Gastroesophageal sphincter (tissue), 4 donors: ENCODE data around the gene BAK1. TPM values are rescaled to one million over a fixed set of nuclear protein-coding genes. Genes with fewer than 3 reads are reported as not detected.

ENCODE experiments used
- ATAC-seq: fragments of 150-250 bp; one replicate; pipeline ENCODE4 v1.9.1; 2016; ENCODE audit warnings: mild to moderate bottlenecking, moderate library complexity
- H3K27ac ChIP-seq, 4 donors: fragments of 200-600 bp; sonication (generic) in 3 of 4; 1 replicate in 3 of 4; 2 replicates in 1 of 4; pipeline ENCODE4 v1.5.1; 2016 to 2019
- H3K27me3 ChIP-seq: fragments of 200-600 bp; sonication (generic); one replicate; pipeline ENCODE4 v1.5.1; 2019
- H3K36me3 ChIP-seq, 2 donors: fragments of 200-600 bp; sonication (generic); one replicate each; pipeline ENCODE4 v1.5.1; 2019; ENCODE audit warnings: control low read depth in 1 of 2
- H3K4me1 ChIP-seq, 3 donors: fragments of 200-600 bp; sonication (generic); 1 replicate in 2 of 3; 2 replicates in 1 of 3; pipeline ENCODE4 v1.5.1; 2016 to 2019; ENCODE audit warnings: control low read depth in 2 of 3
- H3K4me3 ChIP-seq, 2 donors: fragments of 200-600 bp; sonication (generic); one replicate each; pipeline ENCODE4 v1.5.1; 2019; ENCODE audit warnings: mild to moderate bottlenecking in 1 of 2, moderate library complexity in 1 of 2
- H3K9me3 ChIP-seq, 3 donors: fragments of 200-600 bp; sonication (generic); one replicate each; pipeline ENCODE4 v1.5.1; 2017 to 2019; ENCODE audit warnings: control low read depth in 2 of 3
- EP300 ChIP-seq: sonication (generic); formaldehyde crosslinking; IDR thresholded peaks from one replicate; pipeline ENCODE4 v1.6.1; 2017; ENCODE audit warnings: antibody characterized with exemption, mild to moderate bottlenecking
- POLR2A ChIP-seq, 2 donors: fragments of 450-650 bp; IDR thresholded peaks; one replicate each; pipeline ENCODE4 v1.6.1; 2017; ENCODE audit warnings: antibody characterized with exemption in 2 of 2, mild to moderate bottlenecking in 2 of 2, moderate library complexity in 1 of 2
- POLR2AphosphoS5 ChIP-seq: sonication (generic); formaldehyde crosslinking; IDR thresholded peaks from one replicate; pipeline ENCODE4 v1.6.1; 2017; ENCODE audit warnings: antibody characterized with exemption
- WGBS, 2 donors: methylation state at CpG; one replicate each; pipeline ENCODE4 v1.1.5; 2018; ENCODE audit warnings: low coverage in 1 of 2; 5-methylcytosine and 5-hydroxymethylcytosine counted together
- total RNA-seq, 4 donors: library from RNA; depleted of rRNA; stranded (reverse); fragments of >200 nt; gene quantifications; one replicate each; pipeline ENCODE4 v1.1.0, GENCODE V29; 2016
- TF ChIP-seq, protein P1 (sequence below), 4 experiments: fragments of 200-600 bp in 2 of 4; fragments of 450-650 bp in 2 of 4; sonication (generic) in 1 of 4; IDR thresholded peaks; one replicate each; pipeline ENCODE4 v1.5.1; 2017 to 2019; ENCODE audit warnings: antibody characterized with exemption in 4 of 4, mild to moderate bottlenecking in 2 of 4, moderate library complexity in 2 of 4

BAK1 gene
- total RNA-seq, 4 donors from 2014 or later: 7.3 to 14.3 (median 11.0) TPM

DNA sequence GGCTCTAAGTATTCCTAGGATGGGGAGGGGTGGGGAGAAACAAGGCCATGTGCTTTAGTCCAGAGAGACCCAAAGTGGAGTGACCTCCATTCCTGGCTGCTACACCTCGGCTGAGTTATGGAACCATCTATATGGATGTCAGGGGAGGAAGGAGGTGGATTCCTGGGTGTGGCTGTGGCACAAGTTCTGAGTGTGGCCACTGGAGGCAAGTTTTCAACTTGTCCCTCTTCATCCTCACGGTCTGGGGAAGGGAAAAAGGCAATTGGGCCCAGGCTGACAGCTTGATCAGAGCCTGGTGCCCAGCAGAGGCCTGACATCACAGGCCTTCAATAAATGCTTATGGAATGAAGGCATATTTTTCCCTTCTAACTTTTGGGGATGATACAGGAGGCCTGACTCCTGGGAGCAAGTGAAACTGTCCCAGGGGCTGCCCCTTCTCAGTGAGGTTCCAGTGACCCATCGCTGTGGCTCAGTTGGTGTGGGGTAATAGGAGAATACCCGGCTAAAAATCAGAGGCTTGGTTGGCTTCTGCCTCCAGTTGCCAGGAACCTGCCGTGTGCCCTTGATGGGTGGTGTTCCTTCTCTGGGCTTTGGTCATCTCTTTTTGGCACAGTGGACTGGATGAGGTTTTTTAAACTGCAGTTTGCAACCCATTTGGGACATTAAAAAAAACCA lies 39.2 kb upstream of the BAK1 start:
- Histone ChIP-seq H3K4me1 (peaks cover 0 to 50% (median 6%) of the 10 kb centered on the region in 3 donors), H3K9me3 (no peaks in the 10 kb centered on the region), H3K27ac (peak overlapping the region in 3 of 4 donors; percentile 84 to 90 (median 84)), H3K27me3 (peaks cover 45% of the 10 kb centered on the region), H3K36me3 (no peaks in the 10 kb centered on the region), H3K4me3 (no peak overlapping the region)
- TF ChIP-seq, protein P1, sequence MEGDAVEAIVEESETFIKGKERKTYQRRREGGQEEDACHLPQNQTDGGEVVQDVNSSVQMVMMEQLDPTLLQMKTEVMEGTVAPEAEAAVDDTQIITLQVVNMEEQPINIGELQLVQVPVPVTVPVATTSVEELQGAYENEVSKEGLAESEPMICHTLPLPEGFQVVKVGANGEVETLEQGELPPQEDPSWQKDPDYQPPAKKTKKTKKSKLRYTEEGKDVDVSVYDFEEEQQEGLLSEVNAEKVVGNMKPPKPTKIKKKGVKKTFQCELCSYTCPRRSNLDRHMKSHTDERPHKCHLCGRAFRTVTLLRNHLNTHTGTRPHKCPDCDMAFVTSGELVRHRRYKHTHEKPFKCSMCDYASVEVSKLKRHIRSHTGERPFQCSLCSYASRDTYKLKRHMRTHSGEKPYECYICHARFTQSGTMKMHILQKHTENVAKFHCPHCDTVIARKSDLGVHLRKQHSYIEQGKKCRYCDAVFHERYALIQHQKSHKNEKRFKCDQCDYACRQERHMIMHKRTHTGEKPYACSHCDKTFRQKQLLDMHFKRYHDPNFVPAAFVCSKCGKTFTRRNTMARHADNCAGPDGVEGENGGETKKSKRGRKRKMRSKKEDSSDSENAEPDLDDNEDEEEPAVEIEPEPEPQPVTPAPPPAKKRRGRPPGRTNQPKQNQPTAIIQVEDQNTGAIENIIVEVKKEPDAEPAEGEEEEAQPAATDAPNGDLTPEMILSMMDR (IDR thresholded peaks at IDR 0.05): no peak
- TF ChIP-seq EP300 (no peak), POLR2A (IDR thresholded peaks at IDR 0.05) (no peak), POLR2AphosphoS5 (no peak)
- ATAC-seq: no peak
- WGBS, 2 donors: 59 to 100% methylated on average over 1 to 5 of the region's 5 CpGs

DNA sequence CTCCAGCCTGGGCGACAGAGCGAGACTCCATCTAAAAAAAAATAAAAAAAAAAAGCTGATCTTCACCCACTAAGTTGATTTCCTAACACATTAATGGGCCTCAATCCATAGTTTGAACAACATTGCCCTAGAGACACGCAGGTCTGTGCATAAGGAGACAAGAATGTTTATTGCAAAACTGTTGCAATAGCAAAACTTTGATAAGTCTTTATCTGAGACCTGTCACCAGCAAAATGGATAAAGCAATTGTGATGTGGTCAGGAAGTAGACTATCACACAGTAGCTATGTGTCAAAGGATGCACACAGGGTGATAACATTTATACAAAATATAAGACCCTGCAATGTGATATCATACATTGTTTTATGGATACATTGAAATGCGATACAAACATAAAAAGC lies 36.8 kb upstream of the BAK1 start:
- Histone ChIP-seq H3K4me1 (peaks cover 0 to 31% (median 6%) of the 10 kb centered on the region in 3 donors), H3K27ac (no peak overlapping the region), H3K4me3 (no peak overlapping the region), H3K27me3 (peaks cover 46% of the 10 kb centered on the region), H3K9me3 (no peaks in the 10 kb centered on the region), H3K36me3 (no peaks in the 10 kb centered on the region)
- no peak for ATAC-seq
- whole genome bisulfite sequencing, 2 donors: 88% methylated on average over 2 of the region's 4 CpGs; no CpG with 5 or more reads in 1 of the 2 donors
- TF ChIP-seq EP300 (no peak), POLR2A (IDR thresholded peaks at IDR 0.05) (no peak), POLR2AphosphoS5 (no peak)
- TF ChIP-seq, protein P1 (IDR thresholded peaks at IDR 0.05): no peak

DNA sequence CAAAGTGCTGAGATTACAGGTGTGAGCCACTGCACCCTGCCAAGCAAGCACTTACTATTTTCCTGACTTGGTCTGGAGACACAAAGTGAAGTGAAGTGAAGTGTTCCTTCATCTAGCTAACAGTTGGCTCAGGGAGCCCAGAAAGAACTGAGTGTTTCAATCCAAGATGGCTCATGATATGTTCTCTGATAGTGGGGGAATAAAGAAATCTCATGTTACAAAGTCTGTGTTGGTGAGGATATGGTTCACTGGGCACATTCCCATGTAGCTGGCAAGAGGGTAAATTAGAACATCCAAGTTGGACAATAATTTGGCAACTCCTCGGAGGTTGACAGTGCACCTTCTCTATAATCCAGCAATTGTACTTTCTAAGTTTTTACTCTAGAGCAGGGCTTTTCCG lies 36.0 kb upstream of the BAK1 start:
- Histone ChIP-seq H3K4me3 (no peak overlapping the region), H3K4me1 (peaks cover 0 to 28% (median 6%) of the 10 kb centered on the region in 3 donors), H3K36me3 (no peaks in the 10 kb centered on the region), H3K27ac (no peak overlapping the region), H3K9me3 (no peaks in the 10 kb centered on the region), H3K27me3 (peaks cover 46% of the 10 kb centered on the region)
- 76% methylated on average over 2 of the region's 2 CpGs; no CpG with 5 or more reads in 1 of the 2 donors for WGBS, 2 donors
- TF ChIP-seq POLR2AphosphoS5 (no peak), POLR2A (IDR thresholded peaks at IDR 0.05) (no peak), EP300 (no peak)
- TF ChIP-seq, protein P1 (IDR thresholded peaks at IDR 0.05): no peak
- ATAC-seq: no peak

DNA sequence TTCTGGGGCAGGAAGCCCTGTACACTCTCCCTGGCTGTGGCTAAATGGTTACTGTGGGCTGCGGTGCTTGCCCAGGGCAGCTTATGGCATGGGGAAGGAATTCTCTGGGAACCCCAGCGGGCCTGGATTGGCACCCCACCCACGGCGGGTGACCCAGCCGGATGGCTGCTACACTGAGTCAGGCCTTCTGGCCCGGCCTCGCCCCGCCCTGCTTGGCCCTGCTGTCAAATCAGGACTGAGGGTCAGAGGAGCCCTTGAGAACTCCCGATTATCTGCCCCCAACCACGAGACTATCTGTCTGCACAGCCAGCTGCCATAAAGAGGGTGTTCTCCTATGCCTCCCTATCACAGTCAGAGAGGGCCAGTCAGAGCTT lies 33.7 kb upstream of the BAK1 start:
- no peaks in the 10 kb centered on the region for H3K9me3 ChIP-seq
- no peaks in the 10 kb centered on the region for H3K36me3 ChIP-seq
- no CpG with 5 or more reads among the region's 10 CpGs for WGBS, 2 donors
- H3K27me3 ChIP-seq: peaks cover 34% of the 10 kb centered on the region
- TF ChIP-seq POLR2A (IDR thresholded peaks at IDR 0.05): no peak
- TF ChIP-seq EP300: no peak
- TF ChIP-seq, protein P1 (IDR thresholded peaks at IDR 0.05): no peak
- TF ChIP-seq POLR2AphosphoS5: no peak
- H3K4me1 ChIP-seq: peaks cover 0 to 28% (median 13%) of the 10 kb centered on the region in 3 donors
- ATAC-seq: peak; percentile 31
- peak overlapping the region in 3 of 4 donors; percentile 49 to 68 (median 67) for H3K27ac ChIP-seq
- no peak overlapping the region for H3K4me3 ChIP-seq
